GM23248 (cell line): ENCODE results near the gene KCNG4.

ENCODE experiments used
- EZH2 ChIP-seq: fragments of 200-600 bp; sonication (generic); IDR thresholded peaks from 2 replicates; pipeline ENCODE4 v1.6.1; 2018; ENCODE audit warnings: antibody characterized with exemption, mild to moderate bottlenecking; ENCODE audit not compliant: insufficient read depth, poor library complexity, severe bottlenecking
- EZH2phosphoT487 ChIP-seq: fragments of 200-600 bp; sonication (generic); IDR thresholded peaks from 2 replicates; pipeline ENCODE4 v1.6.1; 2018; ENCODE audit warnings: antibody characterized with exemption, moderate library complexity, mild to moderate bottlenecking, low read depth; ENCODE audit not compliant: insufficient read depth

DNA sequence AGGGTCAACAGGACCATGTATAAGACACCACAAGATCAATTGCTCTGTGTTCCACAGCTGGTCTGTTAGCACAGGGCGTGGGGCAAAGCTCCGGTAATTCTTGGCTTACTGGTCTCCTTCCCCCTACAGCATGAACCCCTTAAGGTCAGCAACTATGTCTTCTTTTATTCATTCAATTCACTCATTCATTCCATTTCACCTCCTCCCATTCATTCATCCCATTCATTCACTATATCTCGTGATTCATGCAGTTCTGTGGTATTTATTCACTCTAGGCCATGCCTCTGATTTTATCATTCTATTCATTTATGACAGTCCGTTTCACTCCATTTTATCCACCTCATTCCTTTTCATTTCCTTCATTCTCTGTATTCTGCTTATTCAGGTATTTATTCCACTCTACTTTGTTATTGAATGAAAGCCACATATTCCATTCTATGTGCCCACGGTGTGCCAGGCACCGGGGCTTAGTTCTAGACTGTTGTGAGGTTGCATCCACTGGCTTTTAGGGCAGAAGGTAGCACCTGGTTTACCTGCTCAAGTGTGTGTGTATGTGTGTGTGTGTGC is 35.9 kb upstream of the KCNG4 start:
- TF ChIP-seq EZH2 (no peak), EZH2phosphoT487 (no peak)
